H1 (cell line): Measurements from ENCODE around the gene FAM53B. TPM values are rescaled to one million over a fixed set of nuclear protein-coding genes. Genes with fewer than 3 reads are reported as not detected.

Experiments used
- CTCF ChIA-PET: fragments of 300-600 bp; sonication (Branson Sonifier 250); formaldehyde crosslinking; loops from one replicate; lab custom pipeline; 2021; ENCODE audit not compliant: partially characterized antibody; lab: Charles Lee
- POLR2A ChIA-PET: fragments of 300-600 bp; sonication (Branson Sonifier 250); formaldehyde crosslinking; loops from one replicate; lab custom pipeline; 2021; ENCODE audit warnings: inconsistent platforms; ENCODE audit not compliant: partially characterized antibody; lab: Charles Lee
- DNase-seq, 2 experiments: peaks; one replicate each; pipeline versions ENCODE4 v3.0.0 to v3.0.0-alpha.2; 2010 to 2022; ENCODE audit warnings: low spot score in 2 of 2, low read depth in 1 of 2, mixed read lengths in 1 of 2
- FAIRE-seq: peaks from 2 replicates; lab custom pipeline; 2011; peaks lifted over from hg19 to GRCh38; lab: Jason Lieb, UNC
- H2AFZ ChIP-seq: 2 replicates; pipeline ENCODE4 v1.8.1; 2012; ENCODE audit warnings: low read length, inconsistent platforms
- H2AK5ac ChIP-seq: 2 replicates; pipeline ENCODE4 v1.6.1; 2013; ENCODE audit warnings: low read depth, low read length
- H2BK120ac ChIP-seq: replicated peaks from 2 replicates; pipeline ENCODE3; 2013; ENCODE audit warnings: low read depth, low read length, inconsistent platforms
- H2BK12ac ChIP-seq: 2 replicates; pipeline ENCODE4 v1.6.1; 2013; ENCODE audit warnings: low read depth, low read length
- H2BK15ac ChIP-seq: 2 replicates; pipeline ENCODE4 v1.6.1; 2013; ENCODE audit warnings: low read length
- H2BK20ac ChIP-seq: 2 replicates; pipeline ENCODE4 v1.6.1; 2013; ENCODE audit warnings: low read length
- H2BK5ac ChIP-seq: 2 replicates; pipeline ENCODE4 v1.6.1; 2013; ENCODE audit warnings: low read depth, low read length
- H3K14ac ChIP-seq: 2 replicates; pipeline ENCODE4 v1.6.1; 2013; ENCODE audit warnings: inconsistent platforms; ENCODE audit not compliant: insufficient read length
- H3K18ac ChIP-seq: 2 replicates; pipeline ENCODE4 v1.6.1; 2013; ENCODE audit warnings: low read length; ENCODE audit errors: extremely low read depth
- H3K23ac ChIP-seq: 2 replicates; pipeline ENCODE4 v1.6.1; 2013; ENCODE audit warnings: inconsistent platforms; ENCODE audit not compliant: insufficient read length
- H3K23me2 ChIP-seq: 2 replicates; pipeline ENCODE4 v1.6.1; 2013; ENCODE audit warnings: low read depth, low read length
- H3K27ac ChIP-seq: 2 replicates; pipeline ENCODE4 v1.6.1; 2011; ENCODE audit warnings: low read depth, low read length, inconsistent platforms
- H3K27me3 ChIP-seq, 4 experiments: replicated peaks in 1 of 4; 1 replicate in 1 of 4; 2 replicates in 3 of 4; pipeline versions ENCODE4 v1.6.1 to v1.8.1; 2011 to 2013; ENCODE audit warnings: low read length in 3 of 4, mild to moderate bottlenecking in 3 of 4, inconsistent platforms in 2 of 4, mixed read lengths in 2 of 4, moderate library complexity in 1 of 4; ENCODE audit not compliant: control insufficient read depth in 3 of 4, insufficient read depth in 3 of 4; ENCODE audit errors: extremely low read depth in 1 of 4
- H3K36me3 ChIP-seq, 4 experiments: 2 replicates each; pipeline versions ENCODE4 v1.6.1 to v1.8.1; 2011 to 2013; ENCODE audit warnings: mild to moderate bottlenecking in 4 of 4, low read length in 3 of 4, moderate library complexity in 2 of 4, control low read depth in 1 of 4, inconsistent platforms in 1 of 4; ENCODE audit not compliant: insufficient read depth in 4 of 4, control insufficient read depth in 2 of 4
- H3K4ac ChIP-seq: replicated peaks from 2 replicates; pipeline ENCODE3; 2013; ENCODE audit warnings: low read length, low read depth, mixed read lengths, inconsistent platforms; ENCODE audit not compliant: insufficient read length
- H3K4me1 ChIP-seq, 4 experiments: replicated peaks in 1 of 4; 1 replicate in 1 of 4; 2 replicates in 3 of 4; pipeline versions ENCODE4 v1.6.1 to v1.8.1; 2011 to 2013; ENCODE audit warnings: low read length in 3 of 4, inconsistent platforms in 2 of 4, mixed read lengths in 1 of 4; ENCODE audit not compliant: insufficient read depth in 4 of 4, control insufficient read depth in 3 of 4
- H3K4me2 ChIP-seq, 2 experiments: 2 replicates each; pipeline versions ENCODE4 v1.6.1 to v1.8.1; 2011 to 2013; ENCODE audit warnings: low read depth in 2 of 2, low read length in 2 of 2, control low read depth in 1 of 2, inconsistent platforms in 1 of 2, mild to moderate bottlenecking in 1 of 2; ENCODE audit not compliant: insufficient read depth in 1 of 2
- H3K4me3 ChIP-seq, 4 experiments: fragments of 200-600, 300-600 bp in 1 of 4; sonication (generic), shearing (Covaris generic), sonication (Bioruptor Twin) in 1 of 4; 2 replicates each; pipeline versions ENCODE4 v1.5.1 to v1.8.1; 2011 to 2016; ENCODE audit warnings: low read length in 4 of 4, low read depth in 3 of 4, control low read depth in 2 of 4, inconsistent platforms in 2 of 4, mild to moderate bottlenecking in 2 of 4, mixed read lengths in 1 of 4, moderate library complexity in 1 of 4; ENCODE audit not compliant: insufficient read depth in 2 of 4; ENCODE audit errors: extremely low read depth in 1 of 4
- H3K56ac ChIP-seq: replicated peaks from 2 replicates; pipeline ENCODE3; 2013; ENCODE audit warnings: low read depth, mild to moderate bottlenecking, mixed read lengths, low read length, inconsistent platforms; ENCODE audit not compliant: insufficient read length
- H3K79me1 ChIP-seq: 2 replicates; pipeline ENCODE4 v1.6.1; 2013; ENCODE audit warnings: low read depth, low read length, control low read depth
- H3K79me2 ChIP-seq, 2 experiments: 2 replicates each; pipeline versions ENCODE4 v1.6.1 to v1.8.1; 2012 to 2013; ENCODE audit warnings: low read length in 2 of 2, mild to moderate bottlenecking in 2 of 2, inconsistent platforms in 1 of 2; ENCODE audit not compliant: insufficient read depth in 2 of 2, control insufficient read depth in 1 of 2
- H3K9ac ChIP-seq, 4 experiments: replicated peaks in 1 of 4; 1 replicate in 1 of 4; 2 replicates in 3 of 4; pipeline versions ENCODE4 v1.6.1 to v1.8.1; 2011 to 2013; ENCODE audit warnings: low read depth in 3 of 4, low read length in 3 of 4, control low read depth in 2 of 4, mild to moderate bottlenecking in 2 of 4, moderate library complexity in 2 of 4, inconsistent platforms in 1 of 4; ENCODE audit errors: extremely low read depth in 1 of 4
- H3K9me3 ChIP-seq, 2 experiments: 2 replicates each; pipeline versions ENCODE4 v1.6.1 to v1.8.1; 2012 to 2013; ENCODE audit warnings: mild to moderate bottlenecking in 2 of 2, moderate library complexity in 2 of 2, control low read depth in 1 of 2, inconsistent platforms in 1 of 2, low read depth in 1 of 2, low read length in 1 of 2, mixed read lengths in 1 of 2; ENCODE audit not compliant: insufficient read depth in 2 of 2
- H4K20me1 ChIP-seq, 2 experiments: replicated peaks in 1 of 2; 2 replicates each; pipeline versions ENCODE3 to v1.8.1; 2011 to 2013; ENCODE audit warnings: inconsistent platforms in 2 of 2, low read length in 2 of 2, mild to moderate bottlenecking in 1 of 2; ENCODE audit not compliant: insufficient read depth in 2 of 2, control insufficient read depth in 1 of 2
- H4K5ac ChIP-seq: 2 replicates; pipeline ENCODE4 v1.6.1; 2013; ENCODE audit warnings: low read length, low read depth, mixed read lengths, inconsistent platforms; ENCODE audit not compliant: insufficient read length
- H4K8ac ChIP-seq: 2 replicates; pipeline ENCODE4 v1.8.0; 2013; ENCODE audit warnings: mild to moderate bottlenecking, moderate library complexity, low read length, inconsistent platforms; ENCODE audit not compliant: insufficient read depth; ENCODE audit errors: extremely low read depth
- H4K91ac ChIP-seq: replicated peaks from 2 replicates; pipeline ENCODE3; 2013; ENCODE audit warnings: low read length, mixed read lengths, inconsistent platforms; ENCODE audit not compliant: insufficient read length
- KDM1A ChIP-seq: fragments of 200-600, 300-600 bp; sonication (generic); IDR thresholded peaks from 2 replicates; pipeline ENCODE4 v1.7.1; 2016; ENCODE audit warnings: mild to moderate bottlenecking, low read length, borderline replicate concordance
- RAD21 ChIP-seq, 2 experiments: IDR thresholded peaks in 1 of 2; conservative IDR thresholded peaks in 1 of 2; 2 replicates each; pipeline ENCODE4 v1.6.1; 2011; ENCODE audit warnings: low read depth in 2 of 2, low read length in 2 of 2, improper control_type of control experiment in 1 of 2, inconsistent platforms in 1 of 2, mild to moderate bottlenecking in 1 of 2, moderate library complexity in 1 of 2
- RXRA ChIP-seq: IDR thresholded peaks from 2 replicates; pipeline ENCODE4 v1.6.1; 2011; ENCODE audit warnings: low read depth, mild to moderate bottlenecking, low read length, moderate library complexity; ENCODE audit not compliant: insufficient read depth
- YY1 ChIP-seq: IDR thresholded peaks from 2 replicates; pipeline ENCODE4 v1.6.1; 2011; ENCODE audit warnings: low read depth, mild to moderate bottlenecking, low read length
- WGBS, 2 experiments: shearing (Covaris generic) in 1 of 2; methylation state at CpG; one replicate each; pipeline versions ENCODE4 v1.1.6 to v1.1.7; 2013 to 2015; ENCODE audit warnings: low lambda C conversion rate in 2 of 2, mixed read lengths in 2 of 2, inconsistent platforms in 1 of 2, low coverage in 1 of 2, missing lambda C conversion rate in 1 of 2; ENCODE audit not compliant: insufficient replicate concordance in 2 of 2, insufficient coverage in 1 of 2, insufficient read length in 1 of 2; ENCODE audit errors: extremely low coverage in 1 of 2, missing lambda C conversion rate in 1 of 2; 5-methylcytosine and 5-hydroxymethylcytosine counted together
- polyA plus RNA-seq, 7 experiments: library from polyadenylated mRNA; depleted of rRNA in 3 of 7; stranded (reverse) in 5 of 7; unstranded in 2 of 7; fragments of >200 nt in 5 of 7; fragments of 200-250 nt in 2 of 7; gene quantifications; 1 replicate in 5 of 7; 2 replicates in 1 of 7; 4 replicates in 1 of 7; pipeline versions ENCODE4 v1.2.1 to v1.2.3, GENCODE V29; 2011 to 2013; ENCODE audit warnings: missing spikeins in 2 of 7, mixed read lengths in 2 of 7
- total RNA-seq: library from RNA; stranded (reverse); fragmentation: NEBNext Ultra II Directional; extraction: Animal tissue kit (Norgen Biotek cat#: 25700); gene quantifications from 2 replicates; pipeline ENCODE4 v1.2.1, GENCODE V29; 2021

The FAM53B gene
- total and polyA plus RNA-seq, 2 of the 8 experiments (the other 6 are each of a cell fraction or from before 2014, with no cell fraction given) = 5.3 to 14.4 TPM

DNA sequence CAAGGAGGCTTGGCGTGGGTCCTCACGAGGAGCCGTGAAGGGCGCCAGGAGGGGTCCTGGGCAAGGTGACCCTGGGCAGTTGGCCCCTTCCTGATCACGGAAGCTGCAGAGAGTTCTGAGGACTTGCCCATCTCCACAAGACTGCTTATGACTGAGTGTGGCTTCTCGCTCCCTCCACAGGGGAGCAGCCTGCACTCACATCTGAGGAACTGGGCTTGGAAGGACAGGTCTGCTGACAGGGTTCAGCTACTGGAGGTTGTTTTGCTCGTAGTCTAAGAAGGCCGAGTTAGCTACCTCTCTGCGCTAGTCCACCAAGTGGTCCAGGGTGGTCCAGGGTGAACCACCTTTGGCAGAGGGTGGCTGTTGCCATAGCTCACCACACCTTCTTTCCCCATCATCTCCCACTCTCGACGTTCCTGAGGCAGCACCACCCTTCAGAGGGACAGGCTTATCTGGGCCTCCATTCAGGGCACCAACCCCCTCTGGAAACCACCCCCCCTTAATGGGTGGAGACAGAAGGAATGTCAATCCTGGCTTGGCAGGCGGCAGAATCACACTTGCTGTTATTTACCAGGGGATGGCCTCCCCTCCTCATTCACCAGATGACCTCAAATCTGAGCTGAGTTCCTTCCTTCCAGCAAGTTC, 38.2 kb downstream of the FAM53B start:
- WGBS, 2 experiments = 90% methylated on average over 12 of the region's 12 CpGs; no CpG with 5 or more reads in 1 of the 2 experiments
- peaks cover 2% of the 10 kb centered on the region; the same call in 1 of the 2 replicates for H3K79me1 ChIP-seq
- H3K27me3 ChIP-seq = no peaks in the 10 kb centered on the region

More for the DNA sequence above, 38.2 kb downstream of the FAM53B start:
- no peak overlapping the region for H3K14ac ChIP-seq
- no peak overlapping the region for H4K8ac ChIP-seq
- no peak overlapping the region for H2BK12ac ChIP-seq
- H2AK5ac ChIP-seq = no peak overlapping the region
- no peaks in the 10 kb centered on the region for H3K36me3 ChIP-seq
- peaks cover 3 to 21% (median 13%) of the 10 kb centered on the region in 4 experiments; a peak in 6 of 7 replicates for H3K4me1 ChIP-seq
- no peak overlapping the region for H3K9ac ChIP-seq
- peak overlapping the region; percentile 37; the same call in 1 of the 2 replicates for H2BK5ac ChIP-seq
- H4K20me1 ChIP-seq = peaks cover 6 to 16% of the 10 kb centered on the region in 2 experiments
- no peak overlapping the region for H3K23ac ChIP-seq
- 0 out of 2 replicates have a peak overlapping the region, but pooled peaks have one; percentile 93 for H2BK15ac ChIP-seq
- no peak overlapping the region for H4K5ac ChIP-seq
- POLR2A ChIA-PET = interaction anchor here (1.4 kb wide), 1 partner anchor 18 kb away, joined by 4 read pairs; no protein-coding TSS in a partner anchor
- no peaks in the 10 kb centered on the region for H3K9me3 ChIP-seq
- H3K27ac ChIP-seq = no peak overlapping the region
- no peak for FAIRE-seq
- no peak overlapping the region for H3K56ac ChIP-seq
- CTCF ChIA-PET = interaction anchor here (0.6 to 4.3 kb wide), 10 partner anchors 9 to 78 kb away, joined by 3 to 35 read pairs (median 3); no protein-coding TSS in a partner anchor
- H2BK20ac ChIP-seq = no peak overlapping the region
- H3K4me2 ChIP-seq = no peak overlapping the region
- DNase-seq = no peak
- H2BK120ac ChIP-seq = no peak overlapping the region
- H3K79me2 ChIP-seq = no peaks in the 10 kb centered on the region
- no peak overlapping the region for H3K4ac ChIP-seq
- no peak overlapping the region for H3K4me3 ChIP-seq
- no peak overlapping the region for H3K18ac ChIP-seq
- no peak overlapping the region for H2AFZ ChIP-seq
- TF ChIP-seq YY1 (no peak), KDM1A (no peak), RAD21 (IDR thresholded peaks at IDR 0.05 in 1 of 2, conservative IDR thresholded peaks at IDR 0.05 in 1 of 2; ENCODE audit: low read depth in 2 of 2, low read length in 2 of 2) (0 out of 4 replicates have a peak, but pooled peaks of 1 of the 2 experiments have one; percentile 17), RXRA (no peak)
- no peaks in the 10 kb centered on the region for H3K23me2 ChIP-seq
- no peak overlapping the region for H4K91ac ChIP-seq
